ENCODE data around the gene CXCL12.

Gene CXCL12

DNA sequence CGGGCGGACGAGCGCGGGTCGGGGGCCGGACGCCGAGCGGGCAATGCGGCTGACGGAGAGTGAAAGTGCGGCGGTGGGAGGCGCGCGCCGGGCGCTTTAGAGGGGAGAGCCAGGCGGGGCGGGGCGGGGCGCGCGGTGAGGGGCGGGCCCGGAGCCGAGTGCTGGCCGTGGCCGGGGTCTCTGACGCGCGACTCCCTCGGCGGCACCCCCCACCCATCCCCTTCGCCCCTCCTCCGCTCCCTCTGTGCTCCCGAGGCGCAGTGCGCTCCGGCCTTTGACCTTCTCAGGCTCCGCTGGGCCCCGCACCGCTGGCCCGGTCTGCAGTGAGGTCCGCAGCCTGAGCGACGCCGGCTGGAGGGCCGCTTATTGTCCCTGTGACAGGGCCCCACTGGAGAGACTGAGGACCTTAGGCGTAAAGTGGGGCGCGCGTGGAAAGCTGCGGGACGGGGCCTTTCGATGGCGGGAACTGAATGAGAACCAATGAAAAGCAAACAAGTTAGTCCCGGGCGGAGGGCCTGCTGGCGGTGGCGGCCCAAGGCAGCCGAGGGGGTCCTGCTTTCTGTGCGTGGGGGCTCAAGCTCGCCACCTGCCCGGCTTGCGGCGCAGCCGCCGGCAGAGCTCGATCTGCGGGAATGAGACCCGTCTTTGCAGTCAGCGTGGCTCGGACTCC lies at the start of gene CXCL12:
Gene CXCL12, minus strand, starts transcription at position 72 of the 670 bp plus-strand sequence. CDS start 92 bp downstream, outside the sequence.
- DNase-seq (ENCODE audit: low read depth in 2 of 2), result no peak

DNA sequence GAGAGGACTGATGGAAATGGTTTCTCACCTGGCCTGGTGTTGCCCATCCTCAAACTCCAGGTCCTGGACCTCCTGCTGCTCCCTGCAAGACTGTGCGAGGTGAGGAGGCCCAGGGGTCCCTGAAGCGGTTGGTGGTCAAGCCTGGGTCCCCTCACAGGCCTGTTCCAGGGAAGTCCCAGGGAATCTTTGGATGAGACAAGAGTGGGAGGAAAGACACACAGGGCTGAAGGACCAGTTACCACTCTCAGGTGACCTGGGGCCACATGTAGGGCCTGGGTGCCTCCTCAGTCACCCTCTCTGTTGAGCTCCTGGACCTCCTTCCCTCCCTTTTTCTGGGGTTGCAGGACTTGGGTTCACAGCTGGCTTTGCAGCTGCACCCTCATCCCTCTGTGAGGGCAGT lies 42.6 kb upstream of the CXCL12 start:
- DNase-seq (ENCODE audit: low read depth in 2 of 2), result no peak

DNA sequence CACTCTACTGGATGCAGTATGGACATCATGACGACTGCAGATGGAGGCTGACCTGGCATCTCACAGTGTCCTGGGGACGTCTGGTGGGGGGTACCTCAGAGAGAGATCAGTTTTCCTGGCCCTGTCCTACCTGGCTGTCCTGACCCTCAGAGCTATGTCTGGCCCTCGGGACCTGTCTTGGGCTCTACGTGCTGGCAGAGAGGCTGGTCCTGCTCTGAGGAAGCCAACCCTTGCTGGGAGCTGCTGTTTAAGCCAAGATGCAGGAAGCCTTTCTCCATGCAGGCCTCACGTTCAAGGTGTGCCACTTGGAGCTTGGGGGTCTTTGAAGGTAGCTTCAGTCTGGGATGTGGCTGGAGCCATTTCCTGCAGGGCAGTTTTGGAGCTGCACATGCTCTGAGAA lies 42.1 kb upstream of the CXCL12 start:
- no peak for DNase-seq (ENCODE audit: low read depth in 2 of 2)

DNA sequence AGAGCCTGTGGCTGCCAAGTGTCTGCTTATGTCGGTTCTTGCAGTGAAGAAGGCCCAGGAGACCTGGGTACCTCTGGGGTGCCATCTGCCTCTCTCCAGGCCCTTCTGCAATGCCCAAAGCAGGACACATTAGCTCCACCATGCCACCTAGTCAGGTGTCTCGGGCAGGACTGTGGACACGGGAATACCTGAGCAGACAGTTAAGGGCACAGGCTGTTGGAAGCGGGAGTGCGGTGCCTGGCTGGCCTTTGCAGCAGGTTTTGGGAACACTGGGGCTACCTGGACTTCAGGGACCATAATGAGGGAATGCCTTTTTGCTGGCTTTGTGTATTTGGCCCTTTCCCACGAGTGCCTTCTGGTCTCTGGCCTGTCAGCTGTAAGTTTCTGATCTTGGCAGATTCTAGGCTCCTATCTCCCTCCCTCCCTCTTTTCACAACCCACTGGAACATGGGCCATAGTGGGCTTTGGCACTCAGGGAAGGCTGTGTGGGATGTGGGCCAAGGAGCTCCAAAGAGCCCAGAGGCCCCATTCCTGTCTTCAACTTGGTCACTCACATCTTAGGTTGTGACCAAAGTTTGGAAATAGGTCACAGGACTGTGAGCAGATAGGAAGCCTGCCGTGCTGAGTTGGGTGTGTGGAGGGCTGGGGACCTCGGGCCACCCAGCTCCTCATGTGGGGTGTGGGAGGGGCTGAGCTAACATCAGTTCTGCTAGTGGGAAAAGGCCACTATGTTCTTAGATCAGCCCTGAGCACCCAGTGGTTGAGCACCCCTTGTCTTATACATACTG lies 41.5 kb upstream of the CXCL12 start:
- DNase-seq (ENCODE audit: low read depth in 2 of 2), result no peak

DNA sequence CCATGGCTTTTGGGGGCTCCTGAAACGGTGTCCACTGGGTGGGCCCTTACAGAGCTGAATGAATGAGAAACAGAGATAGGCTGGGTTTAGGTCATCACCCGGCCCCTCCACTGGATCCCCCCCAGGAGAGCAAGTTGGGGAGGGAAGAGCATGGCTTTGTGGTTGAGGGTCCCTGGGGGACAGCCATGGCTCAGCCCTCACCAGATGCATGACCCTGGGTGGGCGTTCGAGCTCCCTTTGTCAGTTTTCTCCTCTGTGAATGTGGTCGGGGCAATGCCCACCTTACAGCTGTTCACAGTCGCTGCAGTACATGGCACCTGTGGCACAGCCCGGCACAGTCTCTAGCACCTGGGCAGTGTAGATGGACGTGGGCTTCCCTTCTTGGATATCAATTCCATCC lies 40.6 kb upstream of the CXCL12 start:
- no peak for DNase-seq (ENCODE audit: low read depth in 2 of 2)

DNA sequence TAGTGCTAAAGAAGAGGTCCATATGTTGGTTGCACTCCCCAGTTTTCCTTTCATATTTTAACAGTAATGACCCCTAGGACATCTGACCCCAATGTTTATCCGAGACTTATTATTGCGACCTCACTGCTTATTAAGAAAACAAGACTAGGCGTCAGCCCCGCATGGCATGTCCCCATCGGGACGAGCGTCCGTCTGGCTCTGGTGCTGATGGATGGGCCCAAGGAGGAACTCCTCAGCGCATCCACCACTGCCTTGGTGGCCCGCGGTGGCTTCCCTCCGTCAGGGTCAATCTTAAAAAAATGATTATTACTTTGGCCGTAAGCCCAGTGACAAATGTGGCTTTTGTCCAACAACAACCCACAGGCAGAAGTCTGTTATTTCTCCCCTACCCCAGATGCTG lies 40.1 kb upstream of the CXCL12 start:
- DNase-seq (ENCODE audit: low read depth in 2 of 2), result no peak

DNA sequence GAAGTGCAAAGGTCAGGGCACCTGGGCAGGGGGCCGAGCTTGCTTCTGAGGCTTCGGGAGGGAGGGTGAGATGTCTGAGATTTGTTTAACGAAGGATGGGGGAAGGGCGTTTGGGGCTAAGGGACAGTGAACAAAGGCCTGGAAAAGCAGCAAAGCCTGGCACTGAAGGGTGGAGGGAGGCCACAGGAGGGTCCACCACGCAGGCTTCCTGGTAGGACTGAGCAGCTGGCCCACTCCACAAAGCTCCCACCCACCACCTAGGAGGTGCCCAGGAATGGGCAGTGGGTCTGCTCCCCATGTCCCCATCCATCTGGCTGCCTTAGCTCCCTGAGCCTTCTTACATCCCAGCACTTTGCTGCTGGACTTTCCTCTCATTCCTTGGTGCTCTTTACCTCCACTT lies 39.4 kb upstream of the CXCL12 start:
- no peak for DNase-seq (ENCODE audit: low read depth in 2 of 2)

DNA sequence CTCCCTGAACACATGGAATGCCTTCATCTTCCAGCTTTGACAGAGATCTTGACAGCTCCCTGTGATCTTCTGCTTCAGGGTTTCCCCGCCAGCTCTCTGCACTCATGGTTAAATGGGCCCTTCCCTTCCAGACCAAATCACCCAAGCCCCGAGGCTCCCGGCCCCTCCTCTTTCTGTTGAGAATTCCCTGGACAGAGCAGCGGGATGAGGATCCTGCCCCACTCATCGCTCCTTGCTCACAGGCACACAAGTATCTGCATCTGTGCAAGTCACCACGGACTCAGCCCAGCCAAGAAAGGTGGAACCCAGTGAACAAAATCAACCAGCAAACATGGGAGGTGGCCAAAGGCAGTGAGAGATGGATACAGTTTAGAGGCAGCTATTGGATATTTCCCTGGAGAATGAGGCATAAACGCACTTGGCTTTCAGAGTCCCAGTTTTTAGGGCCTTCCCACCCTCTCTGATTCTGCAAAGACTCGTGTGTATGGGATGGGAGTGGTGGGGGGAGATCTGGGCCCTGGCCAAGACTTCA lies 37.7 kb upstream of the CXCL12 start:
- no peak for DNase-seq (ENCODE audit: low read depth in 2 of 2)

DNA sequence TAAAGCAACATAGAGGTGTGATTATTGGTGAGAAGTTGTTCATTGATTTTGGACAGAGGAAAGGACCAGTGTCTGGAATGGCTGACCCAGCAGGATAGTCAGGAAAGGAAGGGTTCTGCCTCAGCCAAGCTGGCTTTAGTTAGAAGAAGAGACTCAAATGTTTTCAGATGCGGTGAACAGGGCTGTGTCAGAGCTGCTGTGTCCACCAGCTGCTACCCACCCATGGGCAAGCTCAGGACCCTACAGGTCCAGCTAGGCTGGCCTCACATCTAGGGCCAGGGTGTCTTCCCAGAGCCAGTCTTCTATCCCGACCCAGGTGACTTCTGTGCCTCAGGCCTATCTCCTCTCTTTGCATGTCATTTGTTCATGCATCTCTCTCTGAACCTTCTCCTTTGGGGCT lies 37.3 kb upstream of the CXCL12 start:
- DNase-seq (ENCODE audit: low read depth in 2 of 2), result no peak

DNA sequence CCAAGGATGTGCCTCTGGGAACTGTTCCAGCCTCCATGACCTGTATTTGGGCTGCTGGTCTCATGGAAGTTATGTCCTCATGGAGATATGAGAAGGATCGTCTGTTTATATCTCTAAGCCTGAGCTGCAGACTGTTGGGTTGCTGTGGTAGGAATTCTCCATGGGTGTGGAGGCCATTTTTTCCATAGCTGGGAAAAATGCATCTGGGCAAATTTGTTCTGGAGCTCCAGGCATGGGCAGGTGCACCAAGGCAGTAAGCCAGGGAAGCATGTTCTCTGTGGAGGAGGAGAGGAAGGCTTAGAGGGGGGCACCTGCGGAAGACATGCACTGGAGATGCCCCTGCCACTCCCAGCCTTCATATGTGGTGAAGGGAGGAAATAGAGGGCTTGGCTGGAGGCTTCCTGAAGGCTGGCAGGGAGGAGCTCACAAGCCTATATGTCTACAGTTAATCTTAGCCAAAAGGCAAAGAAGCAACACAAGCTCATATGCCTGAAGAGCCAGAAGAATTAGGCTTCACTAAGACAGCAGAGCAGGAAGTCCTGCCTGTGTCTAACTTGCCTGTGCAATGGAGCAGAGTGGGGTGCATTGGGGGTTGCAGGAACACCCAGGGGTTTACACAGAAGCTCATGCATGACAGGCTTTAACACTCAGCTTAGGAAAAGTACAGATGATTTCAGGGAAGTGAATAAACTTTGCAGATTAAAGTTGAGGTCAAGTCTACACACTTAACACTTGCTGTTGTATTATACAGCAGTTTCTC lies 35.1 kb upstream of the CXCL12 start:
- DNase-seq (ENCODE audit: low read depth in 2 of 2), result no peak

DNA sequence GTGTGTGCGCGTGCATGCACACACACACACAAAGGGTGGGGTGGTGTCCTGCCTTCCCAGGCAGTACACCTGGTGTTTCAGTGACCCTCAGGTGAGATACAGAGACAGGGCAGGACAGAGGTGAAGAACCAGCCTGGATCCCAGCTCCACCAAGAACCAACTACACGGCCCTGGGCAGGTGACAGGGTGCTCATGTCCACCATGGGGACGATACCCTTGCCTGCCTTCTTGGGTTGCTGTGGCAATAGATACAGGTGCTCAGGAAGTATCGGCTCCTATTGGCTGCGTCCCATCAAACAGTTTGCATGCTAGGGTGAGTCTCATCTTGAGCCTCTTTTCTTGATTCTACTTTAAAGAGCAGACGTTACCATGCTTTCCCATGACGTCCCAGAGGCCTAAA lies 33.7 kb upstream of the CXCL12 start:
- no peak for DNase-seq (ENCODE audit: low read depth in 2 of 2)

DNA sequence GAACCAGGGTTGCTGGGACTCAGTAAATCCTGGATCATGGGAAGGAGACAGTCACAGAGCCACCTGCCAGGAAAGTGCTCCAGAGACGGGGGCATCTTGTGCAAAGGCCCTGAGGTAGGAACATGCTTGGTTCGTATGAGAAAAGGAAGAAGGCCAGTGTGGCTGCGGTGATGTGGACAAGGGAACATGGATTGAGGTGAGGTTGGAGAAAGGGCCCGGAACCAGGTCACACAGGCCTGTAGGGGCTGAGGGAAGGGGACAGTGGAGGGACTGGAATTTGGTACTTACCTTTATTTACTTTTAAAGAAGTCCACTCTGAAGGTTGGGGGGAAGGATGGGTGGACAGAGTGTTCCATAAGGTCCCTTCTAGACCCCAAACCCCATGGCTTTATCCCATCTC lies 32.9 kb upstream of the CXCL12 start:
- no peak for DNase-seq (ENCODE audit: low read depth in 2 of 2)

DNA sequence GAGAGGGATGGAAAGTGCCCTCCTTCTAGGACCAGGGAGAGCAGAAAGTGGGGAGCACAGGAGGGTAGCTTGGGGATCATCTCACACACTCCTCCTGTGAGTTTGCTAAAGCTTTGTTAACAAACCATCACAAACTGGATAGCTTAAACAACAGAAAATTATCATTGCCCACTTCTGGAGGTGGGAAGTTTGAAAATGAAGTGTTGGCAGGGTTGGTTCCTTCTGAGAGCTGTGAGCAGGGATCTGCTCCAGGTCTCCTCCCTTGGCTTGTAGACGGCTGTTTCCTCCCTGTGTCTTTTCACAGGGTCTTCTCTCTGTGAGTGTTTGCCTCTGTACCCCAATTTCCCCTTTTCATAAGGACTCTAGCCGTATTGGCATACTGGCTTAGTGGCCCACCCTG lies 32.0 kb upstream of the CXCL12 start:
- DNase-seq (ENCODE audit: low read depth in 2 of 2), result no peak

DNA sequence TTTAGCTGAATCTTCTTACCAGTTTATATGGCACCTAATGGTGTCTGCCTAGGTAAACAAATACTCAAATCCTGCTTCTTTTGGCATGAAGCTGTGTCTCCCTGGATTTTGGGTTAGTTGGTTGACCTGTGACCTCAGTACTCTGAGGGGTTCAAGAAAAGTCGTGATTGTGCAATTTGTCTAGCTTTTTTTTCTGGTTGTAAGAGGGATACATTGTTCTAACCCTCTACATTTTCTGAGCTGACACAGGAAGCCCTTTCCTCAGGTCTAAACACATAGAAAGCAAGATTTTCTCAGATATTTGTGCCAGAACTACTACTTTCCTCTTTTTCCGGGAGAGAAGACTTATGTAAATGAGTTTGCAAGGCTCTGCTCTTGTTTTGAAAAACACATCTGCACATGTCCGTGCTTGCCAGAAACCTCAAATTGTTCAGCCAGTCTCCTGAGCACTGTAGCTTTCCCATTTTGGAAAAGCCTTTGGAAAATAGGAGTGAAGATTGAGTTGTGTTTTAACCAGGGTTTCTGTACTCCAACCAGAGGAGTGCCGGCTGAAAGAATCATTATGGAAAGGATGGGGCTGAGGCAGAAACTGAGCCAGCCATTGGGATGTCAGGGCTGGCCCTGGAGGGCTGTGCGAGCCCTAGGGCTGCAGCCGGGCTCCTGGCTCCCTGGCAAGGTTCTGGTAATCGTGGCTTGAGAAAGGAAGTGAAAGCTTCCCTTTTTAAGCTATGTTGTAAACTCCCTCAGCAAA lies 31.3 kb upstream of the CXCL12 start:
- DNase-seq (ENCODE audit: low read depth in 2 of 2), result no peak

DNA sequence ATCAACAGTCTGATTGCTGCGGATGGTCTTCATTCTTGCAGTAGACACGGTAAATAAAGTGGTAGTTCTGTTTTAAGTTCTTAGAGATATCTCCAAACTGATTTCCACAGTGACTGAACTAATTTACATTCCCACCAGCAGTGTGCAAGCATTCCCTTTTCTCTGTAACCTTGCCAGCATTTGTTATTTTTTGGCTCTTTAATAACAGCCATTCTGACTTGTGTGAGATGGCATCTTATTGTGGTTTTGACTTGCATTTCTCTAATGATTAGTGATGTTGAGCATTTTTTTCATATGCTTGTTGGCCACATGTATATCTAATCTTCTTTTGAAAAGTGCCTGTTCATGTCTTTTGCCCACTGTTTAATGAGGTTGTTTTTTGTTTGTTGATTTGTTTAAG lies 30.2 kb upstream of the CXCL12 start:
- DNase-seq (ENCODE audit: low read depth in 2 of 2), result no peak

DNA sequence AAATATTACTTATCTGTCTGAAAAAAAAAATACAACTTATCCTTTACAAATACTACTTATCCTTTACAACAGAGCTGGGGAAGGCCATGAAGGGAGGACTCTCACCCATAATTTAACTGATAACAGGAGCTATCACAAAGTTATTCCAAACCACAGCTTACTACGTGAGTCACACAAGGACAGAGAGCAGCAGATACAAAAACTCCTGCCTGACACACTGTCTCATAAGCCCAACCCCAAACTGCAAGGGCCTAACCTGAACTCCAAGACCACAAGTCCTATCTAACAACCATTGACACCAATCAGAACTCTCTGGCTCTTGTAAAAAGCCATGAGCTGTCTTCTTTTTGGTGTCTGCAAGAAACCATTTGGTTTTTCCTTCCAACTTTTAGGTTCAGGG lies 28.5 kb upstream of the CXCL12 start:
- DNase-seq (ENCODE audit: low read depth in 2 of 2), result no peak

DNA sequence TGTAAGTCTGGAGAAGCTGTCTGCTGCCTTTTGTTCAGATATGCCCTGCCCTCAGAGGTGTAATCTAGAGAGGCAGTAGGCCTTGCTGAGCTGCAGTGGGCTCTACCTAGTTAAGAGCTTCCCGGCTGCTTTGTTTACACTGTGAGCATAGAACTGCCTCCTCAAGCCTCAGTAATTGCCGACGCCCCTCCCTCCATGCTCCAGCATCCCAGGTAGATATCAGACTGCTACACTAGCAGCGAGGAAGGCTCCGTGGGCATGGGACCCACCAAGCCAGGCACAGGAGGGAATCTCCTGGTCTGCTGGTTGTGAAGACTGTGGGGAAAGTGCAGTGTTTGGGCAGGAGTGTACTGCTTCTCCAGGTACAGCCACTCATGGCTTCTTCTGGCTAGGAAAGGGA lies 26.4 kb upstream of the CXCL12 start:
- DNase-seq (ENCODE audit: low read depth in 2 of 2), result no peak

DNA sequence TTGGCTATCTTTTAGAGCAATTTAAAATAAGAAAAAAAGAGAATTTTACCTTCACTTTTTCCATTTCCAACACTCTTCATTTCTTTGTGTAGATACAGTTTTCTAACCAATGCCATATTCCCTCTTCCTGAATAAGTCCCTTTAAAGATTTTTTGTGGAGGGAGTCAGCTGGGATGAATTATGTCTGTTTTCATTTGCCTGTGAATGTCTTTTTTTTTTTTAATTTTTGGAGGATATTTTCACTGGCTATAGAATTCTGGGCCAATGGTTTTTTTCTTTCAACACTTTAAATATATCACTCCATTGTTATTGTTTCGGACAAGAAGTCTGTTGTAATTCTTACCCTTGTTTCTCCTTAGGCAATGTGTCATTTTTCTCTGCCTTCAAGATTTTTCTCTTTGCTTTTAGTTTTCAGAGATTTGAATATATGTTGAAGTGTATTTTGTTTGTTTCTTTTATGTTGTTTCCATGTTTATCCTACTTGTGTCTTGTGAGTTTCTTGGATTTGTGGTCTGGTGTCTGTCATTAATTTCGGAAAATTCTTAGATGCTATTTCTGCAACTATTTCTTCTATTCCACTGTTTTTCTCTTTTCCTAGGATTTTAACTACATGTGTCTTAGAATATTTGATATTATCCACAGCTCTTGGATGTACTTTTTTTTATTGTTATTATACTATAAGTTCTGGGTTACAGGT lies 20.0 kb upstream of the CXCL12 start:
- no peak for DNase-seq (ENCODE audit: low read depth in 2 of 2)

DNA sequence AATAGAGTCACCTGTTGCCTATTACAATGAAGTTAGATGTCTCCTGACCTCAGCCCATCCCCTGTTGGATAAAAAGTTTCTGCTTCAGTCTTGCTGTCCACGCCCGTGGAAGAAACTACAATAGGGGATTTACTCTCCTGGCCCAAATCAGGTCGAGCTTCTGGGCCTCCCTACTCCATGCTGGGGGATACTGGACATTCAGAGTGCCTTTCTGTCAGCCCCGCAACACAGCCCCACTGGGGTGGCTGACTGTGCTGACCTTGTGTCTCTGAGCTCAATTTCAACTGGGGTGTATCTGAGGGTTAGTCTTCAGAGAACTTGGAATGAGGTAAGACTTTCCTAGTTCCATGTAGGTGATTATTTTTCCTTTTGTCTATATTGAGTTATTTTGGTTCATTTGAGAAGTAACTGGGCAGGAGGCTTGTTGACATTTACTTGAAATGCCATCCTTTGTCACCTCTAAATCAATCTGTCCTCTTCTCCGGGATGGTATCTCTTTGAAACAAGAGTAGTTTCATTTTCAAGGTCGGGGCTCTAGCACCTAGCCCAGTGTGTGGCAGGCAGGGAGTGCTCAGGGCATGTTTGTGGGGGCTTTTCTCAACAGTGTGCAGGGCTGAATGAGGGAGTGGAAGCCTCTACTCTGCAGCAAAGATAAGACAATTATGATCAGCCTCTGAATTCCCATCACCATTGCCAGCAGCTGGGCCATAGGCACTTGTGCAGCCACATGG lies 17.7 kb upstream of the CXCL12 start:
- no peak for DNase-seq (ENCODE audit: low read depth in 2 of 2)

DNA sequence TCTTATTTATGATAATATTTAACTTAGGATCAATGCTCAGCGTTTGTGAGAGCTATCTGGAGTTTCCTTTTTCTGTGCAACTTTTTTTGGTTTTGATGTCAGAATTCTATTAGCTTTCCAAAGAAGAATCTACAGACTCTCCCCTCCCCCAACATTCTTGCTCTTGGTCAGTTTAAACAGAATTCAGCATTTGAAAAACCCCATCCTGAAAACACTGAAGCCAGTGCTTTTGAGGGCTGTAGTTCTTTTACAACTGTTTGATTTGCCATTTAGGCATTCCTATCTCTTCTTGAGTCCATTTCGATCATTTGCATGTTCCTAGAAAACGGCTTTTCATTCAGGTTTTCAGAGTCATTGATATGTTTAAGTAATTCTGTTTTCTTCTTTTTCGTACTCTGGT lies 15.6 kb upstream of the CXCL12 start:
- no peak for DNase-seq (ENCODE audit: low read depth in 2 of 2)
